Kidney epithelial cell (primary cell): Measurements from ENCODE around the gene CEACAM18. TPM values are rescaled to one million over a fixed set of nuclear protein-coding genes. Genes with fewer than 3 reads are reported as not detected.

Source experiments
- DNase-seq: peaks from one replicate; pipeline ENCODE4 v3.0.0-alpha.2; 2010; ENCODE audit warnings: low read depth
- H3K27me3 ChIP-seq: 2 replicates; pipeline ENCODE4 v1.6.0; 2011; ENCODE audit warnings: low read length; ENCODE audit not compliant: control insufficient read depth, insufficient read depth
- H3K36me3 ChIP-seq: 2 replicates; pipeline ENCODE4 v1.5.1; 2011; ENCODE audit warnings: low read length; ENCODE audit not compliant: control insufficient read depth, insufficient read depth
- H3K4me3 ChIP-seq: 2 replicates; pipeline ENCODE4 v1.5.1; 2011; ENCODE audit warnings: low read depth, mild to moderate bottlenecking, control low read depth, low read length
- CTCF ChIP-seq: IDR thresholded peaks from 2 replicates; pipeline ENCODE4 v1.5.1; 2011; ENCODE audit warnings: mild to moderate bottlenecking, moderate library complexity, low read length, control low read depth, inconsistent platforms; ENCODE audit not compliant: insufficient read depth, poor library complexity, severe bottlenecking
- total RNA-seq: library from RNA; depleted of rRNA; stranded (reverse); fragments of >200 nt; gene quantifications from 2 replicates; pipeline ENCODE4 v1.2.3, GENCODE V29; 2015

Gene CEACAM18
- total RNA-seq, 1 donor from 2014 or later: not detected

- no peak for TF ChIP-seq CTCF
- no peak for DNase-seq
- Histone ChIP-seq H3K4me3 (no peak within 1 kb of the TSS), H3K27me3 (no peaks in the 10 kb centered on the region), H3K36me3 (no peaks in the 10 kb centered on the region)
These were observed 53.3 kb downstream of the CEACAM18 start, which contains the start of gene SIGLEC6 for GRCh38 chr19:51531349-51532315. Gene SIGLEC6, minus strand, starts transcription at chr19:51531670. Its CDS starts 22 bp downstream, at chr19:51531648.

- no peak overlapping the region for H3K4me3 ChIP-seq
- no peak for TF ChIP-seq CTCF
- no peak for DNase-seq
- no peaks in the 10 kb centered on the region for H3K27me3 ChIP-seq
- no peaks in the 10 kb centered on the region for H3K36me3 ChIP-seq
These were observed 57.2 kb downstream of the CEACAM18 start for GRCh38 chr19:51535535-51535934.

- DNase-seq: no peak
- Histone ChIP-seq H3K4me3 (no peak overlapping the region), H3K27me3 (no peaks in the 10 kb centered on the region), H3K36me3 (no peaks in the 10 kb centered on the region)
- no peak for TF ChIP-seq CTCF
These were observed 61.6 kb downstream of the CEACAM18 start for GRCh38 chr19:51539821-51540366.

Other genes with a start within 250 kb of the CEACAM18 start
- gene SIGLECL1, start 227.5 kb upstream of the CEACAM18 start, total RNA-seq: 0.79 TPM in 1 of 2 replicates, not detected in the other
- gene IGLON5, start 166.9 kb upstream of the CEACAM18 start, total RNA-seq: 0.04 and 0.07 TPM in 2 replicates
- gene VSIG10L, start 136.4 kb upstream of the CEACAM18 start, total RNA-seq: 1.1 and 1.5 TPM in 2 replicates
- gene ETFB, start 112.2 kb upstream of the CEACAM18 start, total RNA-seq: 29.8 and 36.9 TPM in 2 replicates
- not detected in 2 replicates for gene CLDND2, start 109.5 kb upstream of the CEACAM18 start, total RNA-seq
- gene NKG7, start 105.9 kb upstream of the CEACAM18 start, total RNA-seq: not detected in 2 replicates
- not detected in 2 replicates for gene LIM2, start 90.6 kb upstream of the CEACAM18 start, total RNA-seq
- gene C19orf84, start 87.9 kb upstream of the CEACAM18 start, total RNA-seq: not detected in 2 replicates
- gene SIGLEC10, start 60.9 kb upstream of the CEACAM18 start, total RNA-seq: 0.04 and 0.55 TPM in 2 replicates
- gene SIGLEC8, start 20.1 kb upstream of the CEACAM18 start, total RNA-seq: not detected in 2 replicates
- 1.4 TPM in 1 of 2 replicates, not detected in the other for gene SIGLEC12, start 23.3 kb downstream of the CEACAM18 start, total RNA-seq
- gene SIGLEC6, start 53.1 kb downstream of the CEACAM18 start, total RNA-seq: not detected in 2 replicates
- 4.9 and 5.0 TPM in 2 replicates for gene ZNF175, start 92.7 kb downstream of the CEACAM18 start, total RNA-seq
- gene SIGLEC5, start 151.9 kb downstream of the CEACAM18 start, total RNA-seq: not detected in 2 replicates
- gene SIGLEC14, start 168.3 kb downstream of the CEACAM18 start, total RNA-seq: not detected in 2 replicates
- 7.8 and 12.6 TPM in 2 replicates for gene SPACA6, start 214.8 kb downstream of the CEACAM18 start, total RNA-seq
- gene HAS1, start 245.5 kb downstream of the CEACAM18 start, total RNA-seq: not detected in 2 replicates